Panc1 (cell line): ENCODE data around the gene RIMBP2. TPM values are rescaled to one million over a fixed set of nuclear protein-coding genes. Genes with fewer than 3 reads are reported as not detected.

Experiments used
- ATAC-seq: fragments of 200-7000 bp; cut with Tn5 transposase; 2 replicates; pipeline ENCODE4 v1.9.1; 2020; ENCODE audit warnings: mild to moderate bottlenecking, moderate library complexity
- BruUV-seq: library from RNA; stranded (reverse); fragments of 400-500 nt; replicated peaks from 2 replicates; lab custom pipeline; 2021; lab: Mats Ljungman, UMichigan
- CTCF ChIA-PET: fragments of 300-600 bp; sonication (Branson Sonifier 250); formaldehyde crosslinking; loops from one replicate; lab custom pipeline; 2022; ENCODE audit warnings: antibody characterized with exemption; lab: Charles Lee
- POLR2A ChIA-PET: fragments of 300-600 bp; sonication (Branson Sonifier 250); formaldehyde crosslinking; loops from one replicate; lab custom pipeline; 2022; ENCODE audit warnings: antibody characterized with exemption; lab: Charles Lee
- DNase-seq: peaks from one replicate; pipeline ENCODE4 v3.0.0-alpha.2; 2010; ENCODE audit warnings: low read depth, low spot score
- H3K27ac ChIP-seq: 2 replicates; pipeline ENCODE4 v1.5.1; 2011; ENCODE audit warnings: mild to moderate bottlenecking, low read length, inconsistent platforms
- H3K27me3 ChIP-seq: fragments of 200-500 bp; sonication (Bioruptor generic); 2 replicates; pipeline ENCODE4 v1.6.0; 2014; ENCODE audit warnings: low read length, inconsistent platforms; ENCODE audit not compliant: control insufficient read depth, insufficient read depth
- H3K36me3 ChIP-seq: fragments of 200-500 bp; sonication (Bioruptor generic); 2 replicates; pipeline ENCODE4 v1.5.1; 2014; ENCODE audit warnings: inconsistent platforms, mild to moderate bottlenecking, low read length, moderate library complexity; ENCODE audit not compliant: control insufficient read depth, insufficient read depth
- H3K4me1 ChIP-seq: 2 replicates; pipeline ENCODE4 v1.5.1; 2011; ENCODE audit warnings: inconsistent platforms, mild to moderate bottlenecking, low read length, moderate library complexity; ENCODE audit not compliant: control insufficient read depth, insufficient read depth
- H3K4me3 ChIP-seq, 2 experiments: 2 replicates each; pipeline ENCODE4 v1.5.1; 2011 to 2012; ENCODE audit warnings: low read depth in 2 of 2, low read length in 2 of 2, mild to moderate bottlenecking in 2 of 2, inconsistent platforms in 1 of 2, moderate library complexity in 1 of 2
- H3K9me3 ChIP-seq: fragments of 200-500 bp; sonication (Bioruptor generic); 2 replicates; pipeline ENCODE4 v1.5.1; 2014; ENCODE audit warnings: low read depth, mild to moderate bottlenecking, inconsistent platforms, low read length, moderate library complexity; ENCODE audit not compliant: control insufficient read depth, insufficient read depth
- POLR2AphosphoS5 ChIP-seq: IDR thresholded peaks from 2 replicates; pipeline ENCODE4 v1.6.1; 2012; ENCODE audit warnings: mild to moderate bottlenecking, low read depth, low read length, moderate library complexity
- SIN3A ChIP-seq: IDR thresholded peaks from 2 replicates; pipeline ENCODE4 v1.6.1; 2012; ENCODE audit warnings: low read depth, mild to moderate bottlenecking, low read length, moderate library complexity, borderline replicate concordance; ENCODE audit not compliant: insufficient read depth
- TCF7L2 ChIP-seq: IDR thresholded peaks from 2 replicates; pipeline ENCODE4 v1.6.1; 2011; ENCODE audit warnings: mild to moderate bottlenecking, low read depth, low read length, inconsistent platforms
- in situ Hi-C: cut with HindIII; loops from 2 replicates; pipeline ENCODE4 v1.10.0; 2016; ENCODE audit warnings: low sequenced_read_pairs, low pct_unique_long_range_greater_than_20kb
- intact Hi-C: fragments of 100-400 bp; cut with micrococcal nuclease; formaldehyde crosslinking; loops from one replicate; pipeline ENCODE4 v1.10.0; 2022; ENCODE audit not compliant: unreplicated experiment
- total RNA-seq: library from RNA; stranded (reverse); gene quantifications from one replicate; pipeline ENCODE4 v1.2.1, GENCODE V29; 2021; ENCODE audit not compliant: unreplicated experiment
- TF ChIP-seq, protein P1 (sequence below): fragments of 450-650 bp; IDR thresholded peaks from 2 replicates; pipeline ENCODE4 v1.5.1; 2017; ENCODE audit warnings: mild to moderate bottlenecking
- TF ChIP-seq, protein P2 (sequence below), 2 experiments: IDR thresholded peaks; 2 replicates each; pipeline ENCODE4 v1.6.1; 2011 to 2012; ENCODE audit warnings: low read depth in 2 of 2, control low read depth in 1 of 2, low read length in 1 of 2, mild to moderate bottlenecking in 1 of 2, moderate library complexity in 1 of 2; ENCODE audit not compliant: insufficient read depth in 1 of 2

The RIMBP2 gene
- total RNA-seq, 1 experiment from 2014 or later: not detected

DNA sequence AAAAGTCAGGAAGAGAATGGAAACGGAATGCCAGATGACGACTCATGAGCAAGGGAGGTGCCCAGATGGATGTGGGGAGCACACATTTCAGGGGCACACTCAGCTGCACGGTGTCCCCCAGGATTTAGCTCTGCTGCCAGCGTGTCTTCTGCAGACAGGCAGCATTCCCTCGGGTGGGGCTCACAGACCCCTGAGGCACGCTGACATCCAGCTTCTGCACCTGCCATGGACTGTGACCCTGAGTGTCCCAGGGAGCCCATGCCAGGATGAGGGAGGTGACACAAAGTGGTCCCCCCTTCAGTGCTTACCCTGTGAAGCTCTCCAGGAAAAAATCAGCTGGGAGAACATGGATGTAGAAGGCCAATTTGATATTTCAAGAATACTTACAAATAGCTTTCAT is 294.2 kb downstream of the RIMBP2 start:
- DNase-seq: no peak
- H3K36me3 ChIP-seq: no peaks in the 10 kb centered on the region
- H3K27ac ChIP-seq: no peak overlapping the region
- TF ChIP-seq, protein P1, sequence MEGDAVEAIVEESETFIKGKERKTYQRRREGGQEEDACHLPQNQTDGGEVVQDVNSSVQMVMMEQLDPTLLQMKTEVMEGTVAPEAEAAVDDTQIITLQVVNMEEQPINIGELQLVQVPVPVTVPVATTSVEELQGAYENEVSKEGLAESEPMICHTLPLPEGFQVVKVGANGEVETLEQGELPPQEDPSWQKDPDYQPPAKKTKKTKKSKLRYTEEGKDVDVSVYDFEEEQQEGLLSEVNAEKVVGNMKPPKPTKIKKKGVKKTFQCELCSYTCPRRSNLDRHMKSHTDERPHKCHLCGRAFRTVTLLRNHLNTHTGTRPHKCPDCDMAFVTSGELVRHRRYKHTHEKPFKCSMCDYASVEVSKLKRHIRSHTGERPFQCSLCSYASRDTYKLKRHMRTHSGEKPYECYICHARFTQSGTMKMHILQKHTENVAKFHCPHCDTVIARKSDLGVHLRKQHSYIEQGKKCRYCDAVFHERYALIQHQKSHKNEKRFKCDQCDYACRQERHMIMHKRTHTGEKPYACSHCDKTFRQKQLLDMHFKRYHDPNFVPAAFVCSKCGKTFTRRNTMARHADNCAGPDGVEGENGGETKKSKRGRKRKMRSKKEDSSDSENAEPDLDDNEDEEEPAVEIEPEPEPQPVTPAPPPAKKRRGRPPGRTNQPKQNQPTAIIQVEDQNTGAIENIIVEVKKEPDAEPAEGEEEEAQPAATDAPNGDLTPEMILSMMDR: no peak
- POLR2A ChIA-PET: no interaction called here
- no TSS peak for BruUV-seq
- in situ Hi-C loops (no loop called here), intact Hi-C loops (no loop called here)
- ATAC-seq: no peak
- CTCF ChIA-PET: no interaction called here
- peaks cover 9% of the 10 kb centered on the region for H3K27me3 ChIP-seq
- no peaks in the 10 kb centered on the region for H3K4me1 ChIP-seq
- no peak overlapping the region for H3K4me3 ChIP-seq
- no peaks in the 10 kb centered on the region for H3K9me3 ChIP-seq

DNA sequence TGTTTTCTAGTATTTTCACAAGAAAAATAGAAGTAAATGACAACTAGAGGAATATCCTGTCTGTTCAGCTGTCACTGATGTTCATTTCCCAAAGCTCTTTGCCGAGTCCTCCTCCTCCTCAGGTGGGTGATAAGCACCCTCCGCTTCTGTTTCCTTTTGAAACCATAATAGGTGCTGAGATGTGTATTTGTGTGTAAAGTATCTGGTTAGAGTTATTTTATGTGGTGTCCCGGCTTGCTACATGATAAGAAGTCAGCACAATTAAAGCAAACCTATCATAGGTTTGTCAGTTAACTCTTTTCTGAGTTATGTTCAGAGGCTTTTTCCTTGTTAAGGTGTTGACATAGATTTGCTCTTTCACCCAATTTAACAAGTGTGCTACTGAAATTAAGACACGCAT is 296.0 kb downstream of the RIMBP2 start:
- ChIA-PET CTCF (no interaction called here), POLR2A (no interaction called here)
- in situ Hi-C loops: no loop called here
- Histone ChIP-seq H3K27ac (no peak overlapping the region), H3K9me3 (no peaks in the 10 kb centered on the region), H3K36me3 (no peaks in the 10 kb centered on the region), H3K4me1 (no peaks in the 10 kb centered on the region), H3K4me3 (no peak overlapping the region), H3K27me3 (peaks cover 12% of the 10 kb centered on the region)
- BruUV-seq: no TSS peak
- TF ChIP-seq SIN3A: no peak
- no peak for TF ChIP-seq POLR2AphosphoS5
- TF ChIP-seq, protein P2, sequence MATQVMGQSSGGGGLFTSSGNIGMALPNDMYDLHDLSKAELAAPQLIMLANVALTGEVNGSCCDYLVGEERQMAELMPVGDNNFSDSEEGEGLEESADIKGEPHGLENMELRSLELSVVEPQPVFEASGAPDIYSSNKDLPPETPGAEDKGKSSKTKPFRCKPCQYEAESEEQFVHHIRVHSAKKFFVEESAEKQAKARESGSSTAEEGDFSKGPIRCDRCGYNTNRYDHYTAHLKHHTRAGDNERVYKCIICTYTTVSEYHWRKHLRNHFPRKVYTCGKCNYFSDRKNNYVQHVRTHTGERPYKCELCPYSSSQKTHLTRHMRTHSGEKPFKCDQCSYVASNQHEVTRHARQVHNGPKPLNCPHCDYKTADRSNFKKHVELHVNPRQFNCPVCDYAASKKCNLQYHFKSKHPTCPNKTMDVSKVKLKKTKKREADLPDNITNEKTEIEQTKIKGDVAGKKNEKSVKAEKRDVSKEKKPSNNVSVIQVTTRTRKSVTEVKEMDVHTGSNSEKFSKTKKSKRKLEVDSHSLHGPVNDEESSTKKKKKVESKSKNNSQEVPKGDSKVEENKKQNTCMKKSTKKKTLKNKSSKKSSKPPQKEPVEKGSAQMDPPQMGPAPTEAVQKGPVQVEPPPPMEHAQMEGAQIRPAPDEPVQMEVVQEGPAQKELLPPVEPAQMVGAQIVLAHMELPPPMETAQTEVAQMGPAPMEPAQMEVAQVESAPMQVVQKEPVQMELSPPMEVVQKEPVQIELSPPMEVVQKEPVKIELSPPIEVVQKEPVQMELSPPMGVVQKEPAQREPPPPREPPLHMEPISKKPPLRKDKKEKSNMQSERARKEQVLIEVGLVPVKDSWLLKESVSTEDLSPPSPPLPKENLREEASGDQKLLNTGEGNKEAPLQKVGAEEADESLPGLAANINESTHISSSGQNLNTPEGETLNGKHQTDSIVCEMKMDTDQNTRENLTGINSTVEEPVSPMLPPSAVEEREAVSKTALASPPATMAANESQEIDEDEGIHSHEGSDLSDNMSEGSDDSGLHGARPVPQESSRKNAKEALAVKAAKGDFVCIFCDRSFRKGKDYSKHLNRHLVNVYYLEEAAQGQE (IDR thresholded peaks at IDR 0.05; ENCODE audit: insufficient read depth in 1 of 2, low read depth in 2 of 2, low read length in 1 of 2): no peak
- TF ChIP-seq, protein P1: no peak
- no peak for TF ChIP-seq TCF7L2
- DNase-seq (no peak), ATAC-seq (no peak)
- intact Hi-C loops: no loop called here

DNA sequence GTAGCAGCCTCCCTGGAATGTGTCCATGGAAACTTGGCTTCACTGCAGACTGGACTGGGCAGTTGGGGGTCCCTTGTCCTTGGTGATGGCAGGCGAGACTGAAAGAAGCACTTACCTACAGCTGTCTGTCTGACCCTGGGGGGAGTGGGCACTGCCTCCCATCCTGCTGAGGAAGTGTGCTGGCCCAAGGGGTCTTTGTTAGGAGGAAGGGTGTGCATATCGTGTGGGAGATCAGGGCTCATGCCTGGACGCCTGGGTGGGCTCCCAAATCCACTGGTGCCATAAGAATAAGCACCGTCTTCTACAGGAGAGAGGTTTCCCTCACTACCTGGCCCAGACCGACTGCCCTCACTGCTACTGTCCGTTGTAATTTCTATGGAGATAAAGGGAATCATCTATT is 297.0 kb downstream of the RIMBP2 start:
- DNase-seq: no peak
- ChIA-PET CTCF (no interaction called here), POLR2A (no interaction called here)
- H3K36me3 ChIP-seq: no peaks in the 10 kb centered on the region
- in situ Hi-C loops (no loop called here), intact Hi-C loops (no loop called here)
- peaks cover 12% of the 10 kb centered on the region for H3K27me3 ChIP-seq
- H3K9me3 ChIP-seq: no peaks in the 10 kb centered on the region
- no peak overlapping the region for H3K27ac ChIP-seq
- no TSS peak for BruUV-seq
- TF ChIP-seq SIN3A (no peak), TCF7L2 (no peak), POLR2AphosphoS5 (no peak)
- TF ChIP-seq, protein P2 (IDR thresholded peaks at IDR 0.05; ENCODE audit: insufficient read depth in 1 of 2, low read depth in 2 of 2, low read length in 1 of 2): no peak
- TF ChIP-seq, protein P1: no peak
- ATAC-seq: no peak
- no peaks in the 10 kb centered on the region for H3K4me1 ChIP-seq
- H3K4me3 ChIP-seq: no peak overlapping the region
